ENCODE results near the gene AOC3.

GRCh38 chr17:42855048-42855596, 4.1 kb downstream of the AOC3 start:
- TF ChIP-seq, protein P1, sequence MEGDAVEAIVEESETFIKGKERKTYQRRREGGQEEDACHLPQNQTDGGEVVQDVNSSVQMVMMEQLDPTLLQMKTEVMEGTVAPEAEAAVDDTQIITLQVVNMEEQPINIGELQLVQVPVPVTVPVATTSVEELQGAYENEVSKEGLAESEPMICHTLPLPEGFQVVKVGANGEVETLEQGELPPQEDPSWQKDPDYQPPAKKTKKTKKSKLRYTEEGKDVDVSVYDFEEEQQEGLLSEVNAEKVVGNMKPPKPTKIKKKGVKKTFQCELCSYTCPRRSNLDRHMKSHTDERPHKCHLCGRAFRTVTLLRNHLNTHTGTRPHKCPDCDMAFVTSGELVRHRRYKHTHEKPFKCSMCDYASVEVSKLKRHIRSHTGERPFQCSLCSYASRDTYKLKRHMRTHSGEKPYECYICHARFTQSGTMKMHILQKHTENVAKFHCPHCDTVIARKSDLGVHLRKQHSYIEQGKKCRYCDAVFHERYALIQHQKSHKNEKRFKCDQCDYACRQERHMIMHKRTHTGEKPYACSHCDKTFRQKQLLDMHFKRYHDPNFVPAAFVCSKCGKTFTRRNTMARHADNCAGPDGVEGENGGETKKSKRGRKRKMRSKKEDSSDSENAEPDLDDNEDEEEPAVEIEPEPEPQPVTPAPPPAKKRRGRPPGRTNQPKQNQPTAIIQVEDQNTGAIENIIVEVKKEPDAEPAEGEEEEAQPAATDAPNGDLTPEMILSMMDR (IDR thresholded peaks at IDR 0.05), result no peak
- TF ChIP-seq POLR2A (IDR thresholded peaks at IDR 0.05), result no peak
- TF ChIP-seq POLR2AphosphoS5 (IDR thresholded peaks at IDR 0.05), result no peak
